IPS-15b (cell line): ENCODE results near the gene NUDT1.

ENCODE experiments used
- H3K27me3 ChIP-seq: one replicate; pipeline ENCODE4 v1.6.1; 2013; ENCODE audit warnings: low read length; ENCODE audit not compliant: control insufficient read depth, insufficient read depth
- H3K36me3 ChIP-seq: one replicate; pipeline ENCODE4 v1.6.1; 2013; ENCODE audit warnings: low read length; ENCODE audit not compliant: control insufficient read depth, insufficient read depth
- H3K4me1 ChIP-seq: one replicate; pipeline ENCODE4 v1.6.1; 2013; ENCODE audit warnings: mild to moderate bottlenecking, low read length; ENCODE audit not compliant: control insufficient read depth, insufficient read depth
- H3K4me3 ChIP-seq: one replicate; pipeline ENCODE4 v1.5.1; 2013; ENCODE audit warnings: low read depth, low read length
- H3K9ac ChIP-seq: one replicate; pipeline ENCODE4 v1.6.1; 2013; ENCODE audit warnings: low read depth, mild to moderate bottlenecking, low read length
- H3K9me3 ChIP-seq: one replicate; pipeline ENCODE4 v1.6.1; 2013; ENCODE audit warnings: mild to moderate bottlenecking, low read length; ENCODE audit not compliant: control insufficient read depth, insufficient read depth

The NUDT1 gene

GRCh38 chr7:2199956-2200583 lies 42.0 kb upstream of the NUDT1 start:
- Histone ChIP-seq H3K27me3 (no peaks in the 10 kb centered on the region), H3K4me1 (no peaks in the 10 kb centered on the region), H3K36me3 (peaks cover 30% of the 10 kb centered on the region), H3K9me3 (peaks cover 4% of the 10 kb centered on the region), H3K9ac (no peak overlapping the region), H3K4me3 (no peak overlapping the region)

DNA sequence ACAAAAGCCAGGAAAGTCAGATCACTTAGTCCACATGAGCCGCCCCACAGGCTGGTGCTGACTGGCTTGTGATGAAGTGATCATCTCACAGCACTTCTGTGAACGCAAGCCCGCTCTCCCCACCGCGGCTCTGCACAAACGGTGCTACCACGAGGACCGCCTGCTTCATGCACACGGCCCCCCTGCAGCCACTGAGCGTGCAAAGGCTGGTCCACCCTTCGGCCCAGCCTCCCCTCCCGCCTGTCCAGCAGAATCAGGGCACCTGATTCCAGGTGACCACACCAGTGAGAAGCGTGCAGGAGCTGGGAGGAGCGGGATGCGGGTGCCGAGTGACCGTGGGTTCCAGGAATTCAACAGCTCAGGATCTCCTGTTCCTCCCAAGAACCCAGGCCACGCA lies 41.4 kb upstream of the NUDT1 start:
- Histone ChIP-seq H3K27me3 (no peaks in the 10 kb centered on the region), H3K9me3 (peaks cover 4% of the 10 kb centered on the region), H3K4me3 (no peak overlapping the region), H3K36me3 (peaks cover 29% of the 10 kb centered on the region), H3K4me1 (no peaks in the 10 kb centered on the region), H3K9ac (no peak overlapping the region)

DNA sequence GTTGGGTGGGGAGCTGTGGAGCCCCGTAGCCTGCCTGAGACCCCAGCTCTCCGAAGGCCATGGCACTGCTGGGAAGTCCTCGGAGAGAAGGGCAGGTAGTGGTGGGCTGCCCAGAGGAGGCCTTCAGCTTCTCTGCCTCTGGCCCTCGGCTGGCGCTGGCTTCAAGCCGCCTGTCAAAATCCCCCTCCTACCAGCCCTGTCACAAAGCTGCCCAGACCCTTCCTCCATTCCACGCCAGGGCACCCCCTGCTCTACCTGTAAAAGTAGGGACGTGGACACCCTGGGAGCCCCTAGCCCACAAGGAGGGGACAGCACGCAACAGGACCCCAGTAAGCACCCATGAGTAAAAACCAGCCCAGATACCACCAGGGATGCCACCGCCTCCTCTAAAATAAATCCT lies 40.9 kb upstream of the NUDT1 start:
- H3K9ac ChIP-seq = no peak overlapping the region
- no peaks in the 10 kb centered on the region for H3K4me1 ChIP-seq
- no peak overlapping the region for H3K4me3 ChIP-seq
- peaks cover 23% of the 10 kb centered on the region for H3K36me3 ChIP-seq
- no peaks in the 10 kb centered on the region for H3K27me3 ChIP-seq
- peaks cover under 1% of the 10 kb centered on the region for H3K9me3 ChIP-seq

GRCh38 chr7:2201686-2202360 lies 40.2 kb upstream of the NUDT1 start:
- Histone ChIP-seq H3K27me3 (no peaks in the 10 kb centered on the region), H3K9ac (no peak overlapping the region), H3K4me3 (no peak overlapping the region), H3K9me3 (no peaks in the 10 kb centered on the region), H3K36me3 (peaks cover 18% of the 10 kb centered on the region), H3K4me1 (no peaks in the 10 kb centered on the region)

DNA sequence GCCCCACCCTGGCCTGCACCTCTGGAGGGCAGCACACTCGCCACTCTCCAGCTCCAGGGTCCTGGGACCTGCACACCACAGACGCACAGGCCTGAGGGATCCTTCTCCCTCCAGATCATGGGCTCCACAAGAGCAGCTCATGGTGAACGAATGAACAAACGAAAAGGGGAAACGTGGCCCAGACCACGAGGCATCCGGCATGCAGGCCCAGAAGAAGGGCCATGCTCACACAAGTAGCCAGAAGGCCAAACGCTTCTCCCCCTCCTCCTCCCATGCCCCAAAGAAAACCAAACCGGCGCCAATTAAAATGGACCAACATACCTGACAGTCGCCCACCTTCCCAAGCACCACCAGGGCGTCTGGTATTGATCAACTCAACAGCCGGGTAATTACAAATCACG lies 39.7 kb upstream of the NUDT1 start:
- no peaks in the 10 kb centered on the region for H3K4me1 ChIP-seq
- no peak overlapping the region for H3K4me3 ChIP-seq
- H3K27me3 ChIP-seq = no peaks in the 10 kb centered on the region
- no peaks in the 10 kb centered on the region for H3K9me3 ChIP-seq
- H3K9ac ChIP-seq = no peak overlapping the region
- peaks cover 22% of the 10 kb centered on the region for H3K36me3 ChIP-seq

DNA sequence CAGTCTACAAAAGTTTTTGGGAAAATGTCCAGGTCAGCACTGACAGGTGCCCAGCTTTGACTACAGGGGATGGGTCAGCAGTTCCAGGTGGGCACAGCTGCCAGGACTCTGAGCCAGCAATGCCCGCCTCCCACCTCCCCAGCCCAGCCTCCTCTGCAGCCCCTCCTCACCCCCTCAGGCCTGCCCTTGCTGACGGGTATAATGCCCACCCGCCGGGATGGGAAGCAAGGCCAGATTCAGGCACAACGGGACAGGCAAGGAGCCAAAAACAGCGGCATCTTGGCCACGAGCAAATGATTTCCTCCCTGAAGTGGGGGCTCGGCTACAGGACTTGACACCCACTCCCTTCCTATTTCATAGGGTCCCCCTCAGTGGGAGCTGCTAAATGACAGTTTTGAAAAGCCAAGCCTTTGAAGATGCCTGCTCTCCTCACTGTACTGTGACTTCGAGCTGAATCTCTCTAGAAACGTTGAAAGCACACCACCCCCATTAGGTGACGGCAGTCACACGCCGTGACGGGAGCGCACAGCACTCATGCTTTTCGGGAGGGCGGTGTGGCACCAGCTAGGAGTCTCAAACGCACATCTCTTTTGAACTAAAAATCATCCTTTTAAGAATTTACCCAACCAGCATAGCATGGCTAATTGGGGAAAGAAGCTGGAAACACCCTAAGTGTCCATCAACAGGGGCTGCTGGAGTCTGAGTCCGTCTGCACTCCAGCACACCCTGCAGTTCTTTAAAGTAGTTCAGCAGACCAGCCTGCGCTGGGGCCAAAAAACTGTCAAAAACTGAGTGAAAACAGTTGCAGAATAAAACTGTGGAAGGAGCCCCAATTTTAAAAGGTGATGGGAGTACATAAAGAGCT lies 38.9 kb upstream of the NUDT1 start:
- Histone ChIP-seq H3K4me3 (no peak overlapping the region), H3K4me1 (no peaks in the 10 kb centered on the region), H3K36me3 (peaks cover 27% of the 10 kb centered on the region), H3K27me3 (no peaks in the 10 kb centered on the region), H3K9ac (peak overlapping the region; percentile 12), H3K9me3 (no peaks in the 10 kb centered on the region)

- Histone ChIP-seq H3K9ac (no peak overlapping the region), H3K36me3 (peaks cover 34% of the 10 kb centered on the region), H3K9me3 (no peaks in the 10 kb centered on the region), H3K4me3 (no peak overlapping the region), H3K27me3 (no peaks in the 10 kb centered on the region), H3K4me1 (no peaks in the 10 kb centered on the region)
Observed at GRCh38 chr7:2203766-2204300, 38.2 kb upstream of the NUDT1 start.

DNA sequence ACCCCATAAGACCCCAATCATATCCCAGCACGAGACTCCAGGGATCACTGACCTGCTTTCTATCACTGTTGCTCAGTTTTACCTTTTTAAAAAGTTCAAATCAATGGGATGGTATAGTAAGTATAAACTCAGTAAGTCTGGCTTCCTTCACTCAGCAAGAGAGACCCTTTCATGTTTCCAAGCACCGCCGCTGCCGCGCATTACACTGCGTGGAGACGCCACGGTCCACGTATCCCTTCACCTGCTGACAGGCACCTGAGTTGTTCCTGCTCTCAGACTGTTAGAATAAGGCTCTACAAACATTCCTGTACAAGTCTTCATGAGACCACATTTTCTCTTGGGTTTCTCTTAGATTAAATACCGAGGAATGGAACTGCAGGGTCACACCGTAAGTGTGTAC lies 37.6 kb upstream of the NUDT1 start:
- Histone ChIP-seq H3K36me3 (peaks cover 38% of the 10 kb centered on the region), H3K27me3 (no peaks in the 10 kb centered on the region), H3K9me3 (no peaks in the 10 kb centered on the region), H3K9ac (no peak overlapping the region), H3K4me3 (no peak overlapping the region), H3K4me1 (no peaks in the 10 kb centered on the region)

- Histone ChIP-seq H3K9ac (no peak overlapping the region), H3K27me3 (no peaks in the 10 kb centered on the region), H3K36me3 (peaks cover 35% of the 10 kb centered on the region), H3K9me3 (no peaks in the 10 kb centered on the region), H3K4me1 (no peaks in the 10 kb centered on the region), H3K4me3 (no peak overlapping the region)
Observed at GRCh38 chr7:2205036-2205780, 36.8 kb upstream of the NUDT1 start.

DNA sequence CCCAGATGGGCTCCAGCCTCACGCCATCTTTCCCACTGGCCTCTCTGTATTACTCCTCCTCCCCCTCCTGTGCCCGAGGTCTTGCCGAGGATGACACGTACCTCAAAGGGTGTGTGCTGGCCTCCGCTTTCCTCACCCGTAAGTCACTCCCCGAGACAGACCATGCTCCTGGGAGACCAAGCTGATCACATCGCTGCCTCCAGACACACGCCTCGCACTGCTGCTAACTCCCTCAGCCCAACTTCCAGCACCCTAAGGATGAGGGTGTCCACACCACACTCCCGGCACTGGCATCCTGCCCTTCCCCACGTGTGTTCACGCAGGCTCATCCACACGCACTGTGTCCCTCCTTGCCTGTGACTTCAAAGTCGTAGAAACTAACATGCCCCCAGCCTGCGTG lies 33.3 kb upstream of the NUDT1 start:
- peaks cover 50% of the 10 kb centered on the region for H3K36me3 ChIP-seq

More for the DNA sequence above, 33.3 kb upstream of the NUDT1 start:
- Histone ChIP-seq H3K9ac (no peak overlapping the region), H3K4me3 (no peak overlapping the region), H3K4me1 (no peaks in the 10 kb centered on the region), H3K9me3 (no peaks in the 10 kb centered on the region), H3K27me3 (no peaks in the 10 kb centered on the region)
